Fibroblast of lung (primary cell): ENCODE data around the gene MALL.
"Not testable (repeated sequence)": the region's sequence is repeated elsewhere in the genome, so short reads cannot be mapped to it uniquely, and the experiment has no call there.

Source experiments
- CTCF ChIP-seq, 2 donors: IDR thresholded peaks in 1 of 2; conservative IDR thresholded peaks in 1 of 2; 1 replicate in 1 of 2; 2 replicates in 1 of 2; pipeline ENCODE4 v1.5.1; 2011 to 2012; ENCODE audit warnings: low read length in 2 of 2, control low read depth in 1 of 2, inconsistent platforms in 1 of 2, low read depth in 1 of 2, mild to moderate bottlenecking in 1 of 2
- EZH2 ChIP-seq: IDR thresholded peaks from 2 replicates; pipeline ENCODE4 v1.5.1; 2012; ENCODE audit warnings: low read length, control low read depth, mild to moderate bottlenecking; ENCODE audit errors: missing control alignments

GRCh38 chr2:110050222-110050621 is 65.4 kb downstream of the MALL start:
- not testable (repeated sequence) for TF ChIP-seq EZH2; CTCF (conservative IDR thresholded peaks at IDR 0.05 in 1 of 2, IDR thresholded peaks at IDR 0.05 in 1 of 2; ENCODE audit: low read depth in 1 of 2, low read length in 2 of 2)
